Nephron (organoid): ENCODE data around the gene ROPN1L.
"Not testable (repeated sequence)": the region's sequence is repeated elsewhere in the genome, so short reads cannot be mapped to it uniquely, and the experiment has no call there.

Experiments used
- H3K27ac Mint-ChIP-seq, 3 experiments: 2 replicates each; pipeline ENCODE4 v1.8.0; 2020; ENCODE audit warnings: mixed read lengths in 3 of 3, mild to moderate bottlenecking in 2 of 3, moderate library complexity in 1 of 3
- H3K27me3 Mint-ChIP-seq: 2 replicates; pipeline ENCODE4 v1.8.0; 2021; ENCODE audit warnings: low read depth, mild to moderate bottlenecking, moderate library complexity, mixed read lengths
- H3K36me3 Mint-ChIP-seq: 2 replicates; pipeline ENCODE4 v1.8.0; 2020; ENCODE audit warnings: low read depth, mixed read lengths
- H3K4me1 Mint-ChIP-seq: 2 replicates; pipeline ENCODE4 v1.8.0; 2020; ENCODE audit warnings: mixed read lengths
- H3K4me3 Mint-ChIP-seq, 3 experiments: 2 replicates each; pipeline ENCODE4 v1.8.0; 2020; ENCODE audit warnings: mild to moderate bottlenecking in 3 of 3, mixed read lengths in 3 of 3, moderate library complexity in 2 of 3
- H3K9me3 Mint-ChIP-seq: 2 replicates; pipeline ENCODE4 v1.8.0; 2020; ENCODE audit warnings: mixed read lengths
- CTCF ChIP-seq, 3 experiments: fragments of 200-600 bp; sonication (generic); IDR thresholded peaks; one replicate each; pipeline ENCODE4 v1.5.0; 2021; ENCODE audit warnings: antibody characterized with exemption in 3 of 3; ENCODE audit not compliant: unreplicated experiment in 3 of 3

ROPN1L gene

GRCh38 chr5:10490927-10491672 is 49.4 kb downstream of the ROPN1L start:
- peaks cover 23% of the 10 kb centered on the region for H3K27me3 Mint-ChIP-seq
- H3K4me3 Mint-ChIP-seq: no peak overlapping the region
- no peak for TF ChIP-seq CTCF (IDR thresholded peaks at IDR 0.05; ENCODE audit: unreplicated experiment in 3 of 3)
- H3K4me1 Mint-ChIP-seq: no peaks in the 10 kb centered on the region
- H3K27ac Mint-ChIP-seq: no peak overlapping the region
- peaks cover 8% of the 10 kb centered on the region for H3K36me3 Mint-ChIP-seq
- H3K9me3 Mint-ChIP-seq: peaks cover 19% of the 10 kb centered on the region

- H3K9me3 Mint-ChIP-seq: peaks cover 21% of the 10 kb centered on the region
Measured at GRCh38 chr5:10491673-10492026, 50.0 kb downstream of the ROPN1L start.

GRCh38 chr5:10493884-10494283 is 52.2 kb downstream of the ROPN1L start:
- Mint-ChIP-seq H3K4me3 (no peak overlapping the region), H3K4me1 (no peaks in the 10 kb centered on the region), H3K27me3 (peaks cover 18% of the 10 kb centered on the region), H3K36me3 (peaks cover 8% of the 10 kb centered on the region), H3K9me3 (peaks cover 21% of the 10 kb centered on the region), H3K27ac (no peak overlapping the region)
- no peak for TF ChIP-seq CTCF (IDR thresholded peaks at IDR 0.05; ENCODE audit: unreplicated experiment in 3 of 3)

More at GRCh38 chr5:10491673-10492026, 50.0 kb downstream of the ROPN1L start:
- Mint-ChIP-seq H3K27ac (no peak overlapping the region), H3K36me3 (peaks cover 8% of the 10 kb centered on the region), H3K27me3 (peaks cover 23% of the 10 kb centered on the region), H3K4me3 (no peak overlapping the region), H3K4me1 (no peaks in the 10 kb centered on the region)
- TF ChIP-seq CTCF (IDR thresholded peaks at IDR 0.05; ENCODE audit: unreplicated experiment in 3 of 3): no peak

GRCh38 chr5:10494497-10494896 is 52.8 kb downstream of the ROPN1L start:
- not testable (repeated sequence) for H3K36me3 Mint-ChIP-seq, H3K27ac Mint-ChIP-seq, H3K4me3 Mint-ChIP-seq, H3K4me1 Mint-ChIP-seq
- H3K9me3 Mint-ChIP-seq: peaks cover 21% of the 10 kb centered on the region
- peaks cover 17% of the 10 kb centered on the region for H3K27me3 Mint-ChIP-seq

- H3K4me3 Mint-ChIP-seq: no peak overlapping the region
Measured at GRCh38 chr5:10497554-10497953, 55.9 kb downstream of the ROPN1L start.

GRCh38 chr5:10498350-10498749 is 56.7 kb downstream of the ROPN1L start:
- Mint-ChIP-seq H3K27ac (no peak overlapping the region), H3K36me3 (peaks cover 8% of the 10 kb centered on the region), H3K4me1 (no peaks in the 10 kb centered on the region), H3K4me3 (no peak overlapping the region), H3K9me3 (peaks cover 20% of the 10 kb centered on the region), H3K27me3 (peaks cover 5% of the 10 kb centered on the region)
- no peak for TF ChIP-seq CTCF (IDR thresholded peaks at IDR 0.05; ENCODE audit: unreplicated experiment in 3 of 3)

More at GRCh38 chr5:10497554-10497953, 55.9 kb downstream of the ROPN1L start:
- Mint-ChIP-seq H3K27me3 (peaks cover 2% of the 10 kb centered on the region), H3K9me3 (peaks cover 21% of the 10 kb centered on the region), H3K27ac (no peak overlapping the region), H3K4me1 (no peaks in the 10 kb centered on the region), H3K36me3 (peaks cover 8% of the 10 kb centered on the region)
- TF ChIP-seq CTCF (IDR thresholded peaks at IDR 0.05; ENCODE audit: unreplicated experiment in 3 of 3): no peak
